Fibroblast of lung (primary cell): ENCODE data around the gene PRPF8. TPM values are rescaled to one million over a fixed set of nuclear protein-coding genes. Genes with fewer than 3 reads are reported as not detected.

Source experiments
- DNase-seq, 2 donors: peaks; one replicate each; pipeline versions ENCODE4 v3.0.0 to v3.0.0-alpha.2; 2010; ENCODE audit warnings: low read depth in 2 of 2
- H2AFZ ChIP-seq: 2 replicates; pipeline ENCODE4 v1.5.1; 2012; ENCODE audit warnings: low read length, control low read depth, inconsistent platforms
- H3K27ac ChIP-seq: 2 replicates; pipeline ENCODE4 v1.5.1; 2011; ENCODE audit warnings: low read length, control low read depth; ENCODE audit not compliant: insufficient read depth
- H3K27me3 ChIP-seq: 2 replicates; pipeline ENCODE4 v1.5.1; 2011; ENCODE audit warnings: mild to moderate bottlenecking, low read length; ENCODE audit not compliant: control insufficient read depth, insufficient read depth
- H3K36me3 ChIP-seq: 2 replicates; pipeline ENCODE4 v1.5.1; 2011; ENCODE audit warnings: low read length; ENCODE audit not compliant: control insufficient read depth, insufficient read depth
- H3K4me1 ChIP-seq: 2 replicates; pipeline ENCODE4 v1.5.1; 2011; ENCODE audit warnings: low read length; ENCODE audit not compliant: control insufficient read depth, insufficient read depth; ENCODE audit errors: extremely low read depth
- H3K4me2 ChIP-seq: 2 replicates; pipeline ENCODE4 v1.5.1; 2011; ENCODE audit warnings: low read length, control low read depth; ENCODE audit not compliant: insufficient read depth; ENCODE audit errors: extremely low read depth
- H3K4me3 ChIP-seq, 4 experiments: fragments of 200-600 bp in 1 of 4; sonication (generic) in 1 of 4; replicated peaks in 1 of 4; 2 replicates each; pipeline ENCODE4 v1.5.1; 2011 to 2016; ENCODE audit warnings: low read length in 4 of 4, low read depth in 3 of 4, mild to moderate bottlenecking in 3 of 4, control low read depth in 2 of 4, inconsistent platforms in 1 of 4, mixed read lengths in 1 of 4; ENCODE audit not compliant: insufficient read depth in 1 of 4; ENCODE audit errors: control extremely low read depth in 1 of 4
- H3K79me2 ChIP-seq: 2 replicates; pipeline ENCODE4 v1.5.1; 2012; ENCODE audit warnings: mild to moderate bottlenecking, low read length, inconsistent platforms; ENCODE audit not compliant: control insufficient read depth, insufficient read depth
- H3K9ac ChIP-seq: 2 replicates; pipeline ENCODE4 v1.5.1; 2011; ENCODE audit warnings: mild to moderate bottlenecking, low read length, control low read depth; ENCODE audit not compliant: insufficient read depth
- H3K9me3 ChIP-seq: 2 replicates; pipeline ENCODE4 v1.5.1; 2012; ENCODE audit warnings: low read depth, low read length; ENCODE audit not compliant: control insufficient read depth, insufficient read depth
- H4K20me1 ChIP-seq: 2 replicates; pipeline ENCODE4 v1.5.1; 2011; ENCODE audit warnings: low read length; ENCODE audit not compliant: control insufficient read depth, insufficient read depth; ENCODE audit errors: extremely low read depth
- EZH2 ChIP-seq: IDR thresholded peaks from 2 replicates; pipeline ENCODE4 v1.5.1; 2012; ENCODE audit warnings: low read length, control low read depth, mild to moderate bottlenecking; ENCODE audit errors: missing control alignments
- polyA plus RNA-seq, 2 donors: library from polyadenylated mRNA; depleted of rRNA in 1 of 2; stranded (reverse) in 1 of 2; unstranded in 1 of 2; fragments of >200 nt; gene quantifications; 2 replicates each; pipeline ENCODE4 v1.2.1, GENCODE V29; 2011 to 2012; ENCODE audit warnings: missing spikeins in 1 of 2
- total RNA-seq: library from RNA; depleted of rRNA; stranded (reverse); fragments of >200 nt; gene quantifications from 2 replicates; pipeline ENCODE4 v1.2.1, GENCODE V29; 2014
- TF ChIP-seq, protein P1 (sequence below), 2 donors: IDR thresholded peaks in 1 of 2; conservative IDR thresholded peaks in 1 of 2; 1 replicate in 1 of 2; 2 replicates in 1 of 2; pipeline ENCODE4 v1.5.1; 2011 to 2012; ENCODE audit warnings: low read length in 2 of 2, control low read depth in 1 of 2, inconsistent platforms in 1 of 2, low read depth in 1 of 2, mild to moderate bottlenecking in 1 of 2

Gene PRPF8
- total and polyA plus RNA-seq, 2 donors (not counting 1 experiment from before 2014, with no cell fraction given): 88.9 to 122 TPM

GRCh38 chr17:1640329-1641064 is 44.2 kb downstream of the PRPF8 start:
- Histone ChIP-seq H4K20me1 (no peaks in the 10 kb centered on the region), H3K27me3 (no peaks in the 10 kb centered on the region), H3K4me1 (peaks cover 11% of the 10 kb centered on the region), H2AFZ (no peak overlapping the region), H3K4me3 (no peak overlapping the region), H3K9ac (no peak overlapping the region), H3K4me2 (no peak overlapping the region), H3K36me3 (no peaks in the 10 kb centered on the region), H3K27ac (no peak overlapping the region), H3K79me2 (no peaks in the 10 kb centered on the region), H3K9me3 (no peaks in the 10 kb centered on the region)
- DNase-seq: no peak
- TF ChIP-seq, protein P1, sequence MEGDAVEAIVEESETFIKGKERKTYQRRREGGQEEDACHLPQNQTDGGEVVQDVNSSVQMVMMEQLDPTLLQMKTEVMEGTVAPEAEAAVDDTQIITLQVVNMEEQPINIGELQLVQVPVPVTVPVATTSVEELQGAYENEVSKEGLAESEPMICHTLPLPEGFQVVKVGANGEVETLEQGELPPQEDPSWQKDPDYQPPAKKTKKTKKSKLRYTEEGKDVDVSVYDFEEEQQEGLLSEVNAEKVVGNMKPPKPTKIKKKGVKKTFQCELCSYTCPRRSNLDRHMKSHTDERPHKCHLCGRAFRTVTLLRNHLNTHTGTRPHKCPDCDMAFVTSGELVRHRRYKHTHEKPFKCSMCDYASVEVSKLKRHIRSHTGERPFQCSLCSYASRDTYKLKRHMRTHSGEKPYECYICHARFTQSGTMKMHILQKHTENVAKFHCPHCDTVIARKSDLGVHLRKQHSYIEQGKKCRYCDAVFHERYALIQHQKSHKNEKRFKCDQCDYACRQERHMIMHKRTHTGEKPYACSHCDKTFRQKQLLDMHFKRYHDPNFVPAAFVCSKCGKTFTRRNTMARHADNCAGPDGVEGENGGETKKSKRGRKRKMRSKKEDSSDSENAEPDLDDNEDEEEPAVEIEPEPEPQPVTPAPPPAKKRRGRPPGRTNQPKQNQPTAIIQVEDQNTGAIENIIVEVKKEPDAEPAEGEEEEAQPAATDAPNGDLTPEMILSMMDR (conservative IDR thresholded peaks at IDR 0.05 in 1 of 2, IDR thresholded peaks at IDR 0.05 in 1 of 2; ENCODE audit: low read depth in 1 of 2, low read length in 2 of 2): no peak
- TF ChIP-seq EZH2: no peak

- Histone ChIP-seq H3K27me3 (no peaks in the 10 kb centered on the region), H3K36me3 (no peaks in the 10 kb centered on the region), H3K27ac (no peak overlapping the region), H3K4me2 (no peak overlapping the region), H4K20me1 (no peaks in the 10 kb centered on the region), H2AFZ (no peak overlapping the region), H3K9ac (no peak overlapping the region), H3K9me3 (no peaks in the 10 kb centered on the region), H3K4me1 (peaks cover 8% of the 10 kb centered on the region), H3K79me2 (no peaks in the 10 kb centered on the region), H3K4me3 (no peak overlapping the region)
- TF ChIP-seq, protein P1 (conservative IDR thresholded peaks at IDR 0.05 in 1 of 2, IDR thresholded peaks at IDR 0.05 in 1 of 2; ENCODE audit: low read depth in 1 of 2, low read length in 2 of 2): no peak
- TF ChIP-seq EZH2: no peak
- no peak for DNase-seq
Observed at GRCh38 chr17:1639549-1640180, 45.0 kb downstream of the PRPF8 start.

GRCh38 chr17:1638624-1639300 is 45.9 kb downstream of the PRPF8 start:
- no peaks in the 10 kb centered on the region for H3K36me3 ChIP-seq
- H3K79me2 ChIP-seq: no peaks in the 10 kb centered on the region
- H2AFZ ChIP-seq: no peak overlapping the region
- TF ChIP-seq EZH2: no peak
- TF ChIP-seq, protein P1 (conservative IDR thresholded peaks at IDR 0.05 in 1 of 2, IDR thresholded peaks at IDR 0.05 in 1 of 2; ENCODE audit: low read depth in 1 of 2, low read length in 2 of 2): no peak
- no peaks in the 10 kb centered on the region for H4K20me1 ChIP-seq
- H3K27ac ChIP-seq: no peak overlapping the region
- H3K27me3 ChIP-seq: no peaks in the 10 kb centered on the region
- H3K4me3 ChIP-seq: no peak overlapping the region
- no peak overlapping the region for H3K4me2 ChIP-seq
- H3K4me1 ChIP-seq: no peaks in the 10 kb centered on the region
- no peak for DNase-seq
- H3K9ac ChIP-seq: no peak overlapping the region
- no peaks in the 10 kb centered on the region for H3K9me3 ChIP-seq
